Activated gamma-delta T cell treated with Interleukin-2 at 50 U/mL for 16 hours (primary cell): ENCODE results near the gene HOPX.
A peak's percentile ranks its signal among the peaks of the same experiment; 100 is the strongest.
"Not testable (repeated sequence)": the region's sequence is repeated elsewhere in the genome, so short reads cannot be mapped to it uniquely, and the experiment has no call there.

Experiments used
- DNase-seq: peaks from one replicate; pipeline ENCODE4 v3.0.0-alpha.2; 2020

HOPX gene

DNA sequence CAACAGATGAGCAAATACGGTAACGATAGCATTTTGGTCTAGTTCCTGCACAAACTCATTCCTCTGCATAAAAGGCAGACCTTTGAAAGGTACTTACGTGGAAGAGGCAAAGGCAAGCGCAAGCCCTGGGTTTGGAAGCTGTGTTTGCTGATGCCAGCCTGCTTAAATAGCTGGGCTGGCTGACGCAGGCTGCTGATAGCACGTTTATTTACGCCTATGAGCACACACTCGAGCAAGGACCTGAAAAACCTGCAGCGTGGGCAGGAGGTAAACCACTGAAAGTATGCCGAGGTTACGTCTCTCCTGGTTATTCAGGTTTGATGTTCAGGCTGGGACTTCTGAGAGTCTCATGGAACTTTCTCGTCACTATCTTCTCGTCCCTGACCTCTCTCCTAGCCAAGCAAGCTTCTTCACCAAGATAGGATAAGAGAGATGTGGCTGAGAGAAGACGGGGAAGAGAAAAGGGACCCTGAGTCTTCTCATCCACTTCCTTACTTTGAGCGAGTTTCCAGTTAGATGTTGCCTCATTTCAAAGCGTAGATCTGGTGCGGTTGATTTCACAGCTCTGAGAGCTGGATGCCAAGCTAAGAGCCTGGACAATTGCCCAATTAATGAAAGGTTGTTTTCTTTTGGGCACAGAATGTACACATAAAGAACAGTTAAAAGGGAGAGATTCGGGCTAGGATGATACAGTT lies at the start of gene HOPX:
Gene HOPX, minus strand, starts transcription at position 139 of the 695 bp plus-strand sequence. CDS start 23,480 bp downstream, outside the sequence.
- peak; percentile 7 for DNase-seq

DNA sequence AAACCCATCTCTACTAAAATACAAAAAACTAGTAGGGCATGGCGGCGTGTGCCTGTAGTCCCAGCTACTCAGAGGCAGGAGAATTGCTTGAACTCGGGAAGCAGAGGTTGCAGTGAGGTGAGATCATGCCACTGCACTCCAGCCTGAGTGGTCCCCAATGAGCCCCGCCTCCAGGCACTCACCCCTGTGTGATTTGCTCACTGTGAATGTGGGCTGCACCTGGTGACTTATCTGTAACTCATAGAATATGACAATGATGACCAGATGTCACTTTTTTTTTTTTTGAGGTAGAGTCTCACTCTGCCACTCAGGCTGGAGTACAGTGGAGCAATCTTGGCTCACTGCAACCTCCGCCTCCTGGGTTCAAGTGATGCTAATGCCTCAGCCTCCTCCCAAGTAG lies 49.0 kb upstream of the HOPX start:
- no peak for DNase-seq

GRCh38 chr4:56728512-56728911 lies 47.4 kb upstream of the HOPX start:
- DNase-seq: no peak

- no peak for DNase-seq
Measured at GRCh38 chr4:56727150-56727549, 46.1 kb upstream of the HOPX start.

DNA sequence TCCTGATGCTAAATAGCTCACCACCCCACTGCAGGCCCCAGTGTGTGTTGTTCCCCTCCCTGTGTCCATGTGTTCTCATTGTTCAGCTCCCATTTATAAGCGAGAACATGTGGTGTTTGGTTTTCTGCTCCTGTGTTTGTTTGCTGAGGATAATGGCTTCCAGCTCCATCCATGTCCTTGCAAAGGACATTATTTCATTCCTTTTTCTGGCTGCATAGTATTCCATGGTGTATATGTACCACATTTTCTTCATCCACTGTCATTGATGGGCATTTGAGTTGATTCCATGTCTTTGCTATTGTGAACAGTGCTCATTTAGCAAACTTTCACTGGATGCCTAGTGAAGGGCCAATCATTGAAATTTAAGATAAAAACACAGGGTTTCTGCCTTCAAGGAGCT lies 45.5 kb upstream of the HOPX start:
- DNase-seq: not testable (repeated sequence)

DNA sequence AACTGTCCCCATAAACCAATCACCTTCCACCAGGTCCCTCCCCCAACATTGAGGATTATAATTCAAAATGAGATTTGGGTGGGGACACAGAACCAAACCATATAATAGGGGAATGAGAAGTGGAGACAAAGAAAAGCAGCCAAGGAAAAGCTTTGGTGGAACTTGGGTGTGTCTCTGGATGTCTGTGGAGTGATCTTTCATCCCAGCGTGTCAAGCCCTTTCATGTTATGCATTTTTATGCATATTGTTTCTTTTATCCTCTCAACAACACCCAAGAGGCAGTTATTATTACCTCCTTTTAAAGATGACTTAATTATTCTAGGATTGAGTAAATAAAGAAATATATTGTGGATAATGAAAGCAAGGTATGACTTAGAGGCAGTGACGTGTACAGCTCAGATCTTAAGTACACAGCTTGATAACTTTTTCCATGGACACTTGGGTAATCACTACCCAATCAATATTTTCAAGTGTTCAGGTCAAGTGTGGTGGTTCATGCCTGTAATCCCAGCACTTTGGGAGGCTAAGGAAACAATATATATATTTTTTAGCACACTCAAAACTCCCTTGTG lies 42.6 kb upstream of the HOPX start:
- no peak for DNase-seq

- DNase-seq: no peak
Measured at GRCh38 chr4:56723201-56723605, 42.1 kb upstream of the HOPX start.

DNA sequence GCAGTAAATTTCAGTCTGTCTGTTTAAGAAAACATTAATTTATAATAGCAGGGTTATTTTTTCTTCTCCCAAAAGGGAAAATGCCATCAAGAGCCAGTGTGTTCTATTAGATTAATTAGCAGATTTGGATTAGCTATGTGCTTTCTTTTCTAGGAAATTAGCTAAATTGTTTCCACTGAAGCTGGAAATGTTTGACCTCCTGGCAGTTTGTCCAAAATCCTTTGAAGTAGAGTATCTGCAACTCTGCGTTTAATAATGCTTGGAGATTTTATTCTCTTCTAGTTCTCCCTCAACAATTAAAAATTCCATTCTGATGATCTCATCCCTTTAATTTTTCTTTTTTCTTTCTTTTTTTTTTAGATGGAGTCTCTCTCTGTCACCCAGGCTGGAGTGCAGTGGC lies 27.1 kb upstream of the HOPX start:
- DNase-seq: no peak

DNA sequence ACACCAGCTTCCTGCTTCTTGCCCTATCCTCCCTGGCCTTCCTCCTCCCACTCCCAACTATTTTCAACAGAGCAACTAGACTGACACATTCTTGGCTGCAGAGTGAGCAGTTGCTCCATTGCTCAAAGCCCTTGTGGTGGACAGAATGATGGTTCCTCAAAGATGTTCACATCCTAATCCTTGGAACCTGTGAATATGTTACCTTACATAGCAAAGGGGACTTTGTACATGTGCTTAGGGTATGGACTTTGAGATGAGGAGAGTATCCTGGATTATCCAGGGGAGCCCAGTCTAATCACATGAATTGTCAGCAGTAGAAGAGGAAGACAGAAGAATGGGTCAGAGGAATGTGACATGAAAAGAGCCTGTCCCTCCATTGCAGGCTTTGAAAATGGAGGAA lies 24.9 kb upstream of the HOPX start:
- no peak for DNase-seq

GRCh38 chr4:56705334-56705733 lies 24.2 kb upstream of the HOPX start:
- no peak for DNase-seq

- no peak for DNase-seq
Measured at GRCh38 chr4:56704089-56704871, 23.2 kb upstream of the HOPX start.

- no peak for DNase-seq
Measured at GRCh38 chr4:56703378-56703777, 22.3 kb upstream of the HOPX start.

GRCh38 chr4:56701644-56702043 lies 20.5 kb upstream of the HOPX start:
- DNase-seq: no peak

GRCh38 chr4:56701161-56701480 lies 20.0 kb upstream of the HOPX start:
- no peak for DNase-seq

- DNase-seq: no peak
Measured at GRCh38 chr4:56699537-56700105, 18.5 kb upstream of the HOPX start.

DNA sequence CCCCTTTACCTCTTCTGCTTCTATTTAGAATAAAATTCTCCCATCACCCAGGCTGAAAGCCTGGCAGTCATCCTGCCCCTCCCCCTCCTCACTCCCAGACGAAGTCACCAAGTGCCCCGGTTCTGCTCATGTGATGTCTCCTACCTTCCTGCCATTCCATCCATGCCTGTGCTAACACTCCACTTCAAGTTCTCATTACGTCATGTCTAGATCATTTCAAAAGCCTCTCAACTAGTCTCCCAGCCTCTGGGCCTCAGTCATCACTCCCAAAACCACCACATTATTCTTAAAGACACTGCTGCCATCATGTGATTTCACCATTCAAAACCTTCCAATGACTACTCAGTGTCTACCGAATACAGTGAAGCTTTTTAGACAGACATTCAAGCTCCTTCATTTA lies 17.2 kb upstream of the HOPX start:
- DNase-seq: no peak

- DNase-seq: no peak
Measured at GRCh38 chr4:56696056-56696455, 15.0 kb upstream of the HOPX start.

- not testable (repeated sequence) for DNase-seq
Measured at GRCh38 chr4:56693476-56693875, 12.4 kb upstream of the HOPX start.

GRCh38 chr4:56692576-56692975 lies 11.5 kb upstream of the HOPX start:
- no peak for DNase-seq

DNA sequence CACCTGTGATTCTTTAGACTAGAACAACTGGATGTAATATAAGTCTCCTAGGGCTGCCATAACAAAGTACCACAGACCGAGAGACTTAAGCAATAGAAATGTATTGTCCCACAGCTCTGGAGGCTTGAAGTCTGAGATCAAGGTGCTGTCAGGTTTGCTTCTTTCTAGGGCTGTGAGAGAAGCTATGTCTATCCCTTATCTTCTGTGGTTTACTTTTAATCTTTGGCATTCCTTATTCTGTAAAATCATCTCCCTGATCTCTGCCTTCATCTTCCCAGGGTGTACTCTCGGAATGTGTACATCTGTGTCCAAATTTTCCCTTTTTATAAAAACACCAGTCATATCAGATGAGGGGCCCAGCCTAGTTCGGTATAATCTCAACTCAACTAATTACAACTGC lies 10.3 kb upstream of the HOPX start:
- no peak for DNase-seq

DNA sequence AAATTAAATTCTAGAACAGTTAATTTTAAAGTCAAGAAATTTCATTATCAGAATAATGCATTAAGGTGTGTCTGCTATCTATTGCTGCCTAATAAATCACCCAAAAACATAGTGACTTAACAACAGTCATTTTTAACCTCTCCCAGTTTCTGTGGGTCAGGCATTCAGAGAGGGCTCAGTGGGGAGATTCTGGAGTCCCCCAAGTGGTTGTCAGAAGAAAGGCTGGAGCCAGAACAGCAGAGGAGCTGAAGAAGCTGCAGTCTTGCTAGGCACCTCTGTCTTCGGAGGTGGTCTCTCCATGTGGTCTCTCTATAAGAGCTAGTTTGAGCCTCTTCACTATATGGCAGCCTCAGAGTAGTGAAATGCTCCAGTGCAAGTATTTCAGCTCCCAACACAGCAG lies 9.3 kb upstream of the HOPX start:
- no peak for DNase-seq

GRCh38 chr4:56689201-56689969 lies 8.3 kb upstream of the HOPX start:
- no peak for DNase-seq

DNA sequence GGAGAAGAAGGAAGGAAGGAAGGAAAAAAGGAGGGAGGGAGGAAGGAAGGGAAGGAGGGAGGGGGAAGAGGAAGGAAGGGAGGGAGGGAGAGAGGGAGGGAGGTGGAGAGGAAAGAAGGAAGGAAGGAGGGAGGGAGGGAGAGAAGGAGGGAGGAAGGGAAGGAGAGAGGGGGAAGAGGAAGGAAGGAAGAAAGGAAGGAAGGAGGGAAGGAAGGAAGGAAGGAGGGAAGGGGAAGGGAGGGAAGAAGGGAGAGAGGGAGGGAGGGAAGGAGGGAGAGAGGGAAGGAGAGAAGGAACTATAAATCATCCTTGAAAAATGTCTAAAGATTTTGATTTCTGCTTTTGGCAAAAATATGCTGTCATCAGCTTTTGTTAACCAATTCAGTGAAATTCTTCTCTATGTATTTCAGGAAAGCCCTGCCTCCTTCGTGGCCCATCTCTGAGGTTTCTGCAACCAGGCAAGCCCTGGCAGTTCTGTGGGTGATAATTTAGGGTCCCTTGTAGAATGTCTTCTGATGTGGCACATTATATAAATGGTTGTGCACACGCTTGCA lies 7.1 kb upstream of the HOPX start:
- DNase-seq: no peak
